Small intestine (tissue), 7 donors: Measurements from ENCODE around the gene RFTN1. TPM values are rescaled to one million over a fixed set of nuclear protein-coding genes. Genes with fewer than 3 reads are reported as not detected.

Source experiments
- DNase-seq, 2 donors: peaks; one replicate each; pipeline versions ENCODE4 v3.0.0 to v3.0.0-alpha.2; 2013
- FAIRE-seq: peaks from 2 replicates; lab custom pipeline; 2012; peaks lifted over from hg19 to GRCh38; lab: Jason Lieb, UNC
- H3K27ac ChIP-seq, 3 donors: one replicate each; pipeline ENCODE4 v1.5.1; 2013; ENCODE audit warnings: low read length in 2 of 3, mild to moderate bottlenecking in 2 of 3, control low read depth in 1 of 3, inconsistent platforms in 1 of 3, low read depth in 1 of 3, moderate library complexity in 1 of 3
- H3K27me3 ChIP-seq, 3 donors: one replicate each; pipeline ENCODE4 v1.6.1; 2013; ENCODE audit warnings: low read length in 3 of 3, inconsistent platforms in 1 of 3; ENCODE audit not compliant: control insufficient read depth in 3 of 3, insufficient read depth in 3 of 3
- H3K36me3 ChIP-seq, 3 donors: one replicate each; pipeline ENCODE4 v1.6.1; 2013; ENCODE audit warnings: low read length in 3 of 3, inconsistent platforms in 1 of 3, low read depth in 1 of 3, mild to moderate bottlenecking in 1 of 3, moderate library complexity in 1 of 3; ENCODE audit not compliant: control insufficient read depth in 3 of 3, insufficient read depth in 2 of 3
- H3K4me1 ChIP-seq, 3 donors: one replicate each; pipeline ENCODE4 v1.6.1; 2013; ENCODE audit warnings: low read length in 2 of 3, inconsistent platforms in 1 of 3, low read depth in 1 of 3, mild to moderate bottlenecking in 1 of 3, moderate library complexity in 1 of 3; ENCODE audit not compliant: control insufficient read depth in 3 of 3, insufficient read depth in 2 of 3
- H3K4me3 ChIP-seq, 3 donors: one replicate each; pipeline ENCODE4 v1.5.1; 2013; ENCODE audit warnings: low read length in 3 of 3, control low read depth in 1 of 3, inconsistent platforms in 1 of 3, low read depth in 1 of 3, mild to moderate bottlenecking in 1 of 3, moderate library complexity in 1 of 3
- H3K9me3 ChIP-seq, 2 donors: one replicate each; pipeline ENCODE4 v1.6.1; 2013; ENCODE audit warnings: low read depth in 1 of 2, low read length in 1 of 2; ENCODE audit not compliant: control insufficient read depth in 2 of 2, insufficient read depth in 1 of 2
- WGBS, 3 donors: extraction: QIAGEN DNeasy Blood & Tissue Kit; methylation state at CpG; one replicate each; pipeline ENCODE4 v1.1.7; 2013; 5-methylcytosine and 5-hydroxymethylcytosine counted together
- polyA plus RNA-seq, 4 donors: library from polyadenylated mRNA; stranded (reverse) in 3 of 4; unstranded in 1 of 4; fragments of 200-250 nt in 3 of 4; fragments of 120-200 nt in 1 of 4; gene quantifications; one replicate each; pipeline versions ENCODE4 v1.2.1 to v1.2.3, GENCODE V29; 2013
- donor health status: healthy with polysubstance abuse.
- donor health status: control.
- donor health status: control.
- donor health status: Bipolar disorder and iron deficiency.
- donor health status: healthy.

The RFTN1 gene
- polyA plus RNA-seq, 4 donors: 1.8 to 18.4 (median 11.6) TPM

- DNase-seq (no peak), FAIRE-seq (no peak)
- H3K9me3 ChIP-seq: peaks cover 0 to 12% of the 10 kb centered on the region in 2 donors
- H3K4me3 ChIP-seq: no peak overlapping the region
- peaks cover 4 to 44% (median 15%) of the 10 kb centered on the region in 3 donors for H3K36me3 ChIP-seq
- no peaks in the 10 kb centered on the region for H3K27me3 ChIP-seq
- WGBS, 3 donors: 91 to 97% (median 95%) methylated on average over 4 of the region's 4 CpGs
- no peak overlapping the region for H3K27ac ChIP-seq
- peaks cover 0 to 6% (median 0%) of the 10 kb centered on the region in 3 donors for H3K4me1 ChIP-seq
These were observed 183.1 kb downstream of the RFTN1 start for GRCh38 chr3:16330351-16330750.

- peaks cover 0 to 6% (median 0%) of the 10 kb centered on the region in 3 donors for H3K4me1 ChIP-seq
- H3K9me3 ChIP-seq: peaks cover 0 to 12% of the 10 kb centered on the region in 2 donors
- WGBS, 3 donors: 87 to 91% (median 90%) methylated on average over 9 of the region's 9 CpGs
- FAIRE-seq: no peak
- no peak overlapping the region for H3K4me3 ChIP-seq
- H3K27me3 ChIP-seq: no peaks in the 10 kb centered on the region
- DNase-seq: no peak
- no peak overlapping the region for H3K27ac ChIP-seq
- peaks cover 4 to 43% (median 15%) of the 10 kb centered on the region in 3 donors for H3K36me3 ChIP-seq
These were observed 183.7 kb downstream of the RFTN1 start for GRCh38 chr3:16329826-16330129.

GRCh38 chr3:16329036-16329825, 184.3 kb downstream of the RFTN1 start:
- WGBS, 3 donors: 86 to 92% (median 91%) methylated on average over 15 of the region's 15 CpGs
- Histone ChIP-seq H3K4me1 (peaks cover 0 to 6% (median 0%) of the 10 kb centered on the region in 3 donors), H3K27me3 (no peaks in the 10 kb centered on the region), H3K4me3 (no peak overlapping the region), H3K36me3 (peaks cover 4 to 40% (median 15%) of the 10 kb centered on the region in 3 donors), H3K9me3 (peaks cover 0 to 12% of the 10 kb centered on the region in 2 donors), H3K27ac (no peak overlapping the region)
- FAIRE-seq: no peak
- DNase-seq: no peak

GRCh38 chr3:16328124-16328523, 185.4 kb downstream of the RFTN1 start:
- 91 to 96% (median 96%) methylated on average over 6 of the region's 6 CpGs for WGBS, 3 donors
- Histone ChIP-seq H3K36me3 (peaks cover 4 to 45% (median 18%) of the 10 kb centered on the region in 3 donors), H3K4me1 (peaks cover 0 to 6% (median 0%) of the 10 kb centered on the region in 3 donors), H3K9me3 (peaks cover 0 to 12% of the 10 kb centered on the region in 2 donors), H3K27ac (no peak overlapping the region), H3K27me3 (no peaks in the 10 kb centered on the region), H3K4me3 (no peak overlapping the region)
- FAIRE-seq (no peak), DNase-seq (no peak)

GRCh38 chr3:16326724-16327349, 186.7 kb downstream of the RFTN1 start:
- Histone ChIP-seq H3K27ac (no peak overlapping the region), H3K27me3 (no peaks in the 10 kb centered on the region), H3K36me3 (peaks cover 8 to 57% (median 28%) of the 10 kb centered on the region in 3 donors), H3K4me1 (peaks cover 0 to 3% (median 0%) of the 10 kb centered on the region in 3 donors), H3K9me3 (peaks cover 0 to 12% of the 10 kb centered on the region in 2 donors), H3K4me3 (no peak overlapping the region)
- 85 to 92% (median 91%) methylated on average over 15 of the region's 15 CpGs for WGBS, 3 donors
- FAIRE-seq: no peak
- DNase-seq: no peak

GRCh38 chr3:16325850-16326249, 187.6 kb downstream of the RFTN1 start:
- no peak for DNase-seq
- H3K4me3 ChIP-seq: no peak overlapping the region
- no peak for FAIRE-seq
- H3K27me3 ChIP-seq: no peaks in the 10 kb centered on the region
- peaks cover 12 to 64% (median 31%) of the 10 kb centered on the region in 3 donors for H3K36me3 ChIP-seq
- H3K9me3 ChIP-seq: peaks cover 0 to 6% of the 10 kb centered on the region in 2 donors
- peaks cover 0 to under 1% (median 0%) of the 10 kb centered on the region in 3 donors for H3K4me1 ChIP-seq
- WGBS, 3 donors: 94 to 99% (median 95%) methylated on average over 4 of the region's 4 CpGs
- no peak overlapping the region for H3K27ac ChIP-seq

- H3K9me3 ChIP-seq: no peaks in the 10 kb centered on the region
- DNase-seq (no peak), FAIRE-seq (no peak)
- 92 to 96% (median 95%) methylated on average over 4 of the region's 4 CpGs for WGBS, 3 donors
- H3K4me3 ChIP-seq: no peak overlapping the region
- H3K36me3 ChIP-seq: peaks cover 15 to 65% (median 23%) of the 10 kb centered on the region in 3 donors
- no peak overlapping the region for H3K27ac ChIP-seq
- no peaks in the 10 kb centered on the region for H3K27me3 ChIP-seq
- no peaks in the 10 kb centered on the region for H3K4me1 ChIP-seq
These were observed 189.8 kb downstream of the RFTN1 start for GRCh38 chr3:16323737-16324136.

GRCh38 chr3:16322189-16322588, 191.3 kb downstream of the RFTN1 start:
- DNase-seq (no peak), FAIRE-seq (no peak)
- Histone ChIP-seq H3K36me3 (peaks cover 14 to 66% (median 22%) of the 10 kb centered on the region in 3 donors), H3K27ac (no peak overlapping the region), H3K4me3 (no peak overlapping the region), H3K27me3 (no peaks in the 10 kb centered on the region), H3K4me1 (no peaks in the 10 kb centered on the region), H3K9me3 (no peaks in the 10 kb centered on the region)
- WGBS, 3 donors: 85 to 90% (median 88%) methylated on average over 5 of the region's 5 CpGs
